ENCODE results near the gene TNFAIP8L1. TPM values are rescaled to one million over a fixed set of nuclear protein-coding genes. Genes with fewer than 3 reads are reported as not detected.
A peak's percentile ranks its signal among the peaks of the same experiment; 100 is the strongest.
"Not testable (repeated sequence)": the region's sequence is repeated elsewhere in the genome, so short reads cannot be mapped to it uniquely, and the experiment has no call there.

The TNFAIP8L1 gene
- total RNA-seq, 2 experiments from 2014 or later, result 18.4 to 18.6 TPM

DNA sequence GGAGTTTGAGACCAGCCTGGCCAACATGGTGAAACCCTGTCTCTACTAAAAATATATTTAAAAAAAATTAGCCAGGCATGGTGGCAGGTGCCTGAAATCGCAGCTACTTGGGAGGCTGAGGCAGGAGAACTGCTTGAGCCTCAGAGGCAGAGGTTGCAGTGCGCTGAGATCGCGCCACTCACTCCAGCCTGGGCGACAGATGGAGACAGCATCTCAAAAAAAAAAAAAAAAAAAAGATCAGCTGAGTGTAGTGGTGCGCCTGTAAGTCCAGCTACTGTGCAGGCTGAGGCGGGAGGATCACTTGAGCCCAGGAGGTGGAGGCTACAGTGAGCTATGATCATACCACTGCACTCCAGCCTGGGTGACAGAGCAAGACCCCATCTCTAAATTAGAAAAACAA, 40.7 kb downstream of the TNFAIP8L1 start:
- H3K9me3 Mint-ChIP-seq, H3K4me3 Mint-ChIP-seq, H3K27ac Mint-ChIP-seq, H3K27me3 Mint-ChIP-seq, H3K4me1 Mint-ChIP-seq, DNase-seq: not testable (repeated sequence)
- ChIA-PET CTCF (interaction anchor here (0.6 to 1.0 kb wide), 3 partner anchors 32 to 354 kb away, joined by 3 to 4 read pairs (median 3); no protein-coding TSS in a partner anchor), POLR2A (interaction anchor here (0.6 to 1.0 kb wide), 2 partner anchors 9 to 10 kb away, joined by 3 to 5 read pairs; no protein-coding TSS in a partner anchor)
- H3K36me3 Mint-ChIP-seq (ENCODE audit: low read depth), result peaks cover 25% of the 10 kb centered on the region

DNA sequence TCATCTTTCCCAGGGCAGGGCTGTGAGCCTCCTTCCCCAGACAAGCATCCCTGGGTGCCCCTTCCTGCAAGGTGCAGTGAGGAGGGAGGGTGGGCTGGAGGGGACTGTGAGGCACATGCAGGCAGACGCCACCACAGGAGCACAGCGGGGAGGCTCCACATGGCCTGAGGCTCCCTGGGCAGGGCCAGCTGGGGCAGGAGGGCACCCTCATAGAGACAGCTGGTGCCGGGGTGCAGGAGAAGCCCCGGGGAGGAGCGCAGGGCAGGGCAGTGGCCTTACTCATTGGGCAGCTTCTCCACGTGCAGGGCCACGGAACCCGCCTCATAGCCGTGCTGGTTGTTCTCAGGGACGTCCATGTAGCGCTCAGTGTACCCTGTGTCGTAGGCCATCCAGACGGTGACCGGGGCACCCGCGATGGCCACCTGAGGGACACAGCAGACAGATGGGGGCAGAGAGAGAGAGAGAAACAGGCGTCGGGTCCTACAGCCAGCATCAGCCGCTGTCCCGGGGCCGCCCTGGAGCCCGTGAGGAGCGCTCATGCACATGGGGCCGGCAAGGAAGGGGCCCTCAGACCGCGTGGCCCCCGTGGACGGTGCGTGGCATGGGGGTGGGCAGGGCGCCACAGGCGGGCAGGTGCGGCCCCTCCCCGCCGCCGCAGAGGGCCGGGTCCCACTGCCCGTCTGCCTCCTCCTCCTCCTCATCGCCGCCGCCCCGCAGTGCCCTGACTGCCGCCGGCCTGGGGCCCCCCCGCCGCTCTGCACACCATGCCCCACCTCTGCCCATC, 43.3 kb downstream of the TNFAIP8L1 start:
- no peak for DNase-seq
- Mint-ChIP-seq H3K4me3 (no peak overlapping the region), H3K36me3 (ENCODE audit: low read depth) (peaks cover 26% of the 10 kb centered on the region), H3K27ac (no peak overlapping the region), H3K9me3 (no peaks in the 10 kb centered on the region), H3K4me1 (no peaks in the 10 kb centered on the region), H3K27me3 (no peaks in the 10 kb centered on the region)
- ChIA-PET CTCF (no interaction called here), POLR2A (no interaction called here)

DNA sequence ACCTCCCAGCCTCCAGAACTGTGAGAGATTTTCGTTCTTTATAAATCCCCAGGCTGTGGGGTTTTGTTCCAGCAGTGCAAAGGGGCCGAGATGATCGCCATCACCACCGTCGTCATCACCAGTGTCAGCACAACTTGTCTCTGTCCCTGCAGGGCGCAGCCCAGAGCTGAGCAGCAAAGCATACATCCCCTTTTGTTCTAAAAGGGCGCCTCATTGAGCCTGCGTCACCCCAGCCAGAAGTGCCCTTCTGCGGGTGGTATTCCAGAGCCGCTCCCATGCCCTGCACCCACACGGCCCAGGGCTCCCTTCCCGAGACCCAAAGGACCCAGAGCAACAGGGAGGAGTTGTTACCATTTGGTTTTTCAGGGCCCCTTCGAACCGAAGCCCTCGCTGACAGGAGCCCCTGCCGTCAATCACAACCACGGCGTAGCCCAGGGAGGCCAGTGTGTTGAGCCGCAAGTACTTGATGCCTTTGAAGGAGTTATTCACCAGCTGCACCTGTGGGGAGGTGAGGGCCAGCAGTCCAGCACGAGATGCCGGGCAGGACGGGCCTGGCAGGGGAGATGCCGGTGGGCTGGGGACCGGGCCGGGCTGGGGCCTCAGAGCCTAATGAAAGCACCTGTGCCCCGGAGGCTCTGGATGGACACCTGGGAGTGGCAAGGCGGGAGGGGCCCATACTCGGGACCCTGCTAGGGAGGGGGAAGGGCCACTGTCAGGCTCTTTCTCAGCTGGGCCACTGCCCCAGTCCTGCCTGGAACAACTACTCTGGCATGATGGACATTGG, 45.2 kb downstream of the TNFAIP8L1 start:
- ChIA-PET CTCF (no interaction called here), POLR2A (no interaction called here)
- no peaks in the 10 kb centered on the region for H3K9me3 Mint-ChIP-seq
- H3K4me3 Mint-ChIP-seq, result no peak overlapping the region
- H3K27me3 Mint-ChIP-seq, result no peaks in the 10 kb centered on the region
- H3K27ac Mint-ChIP-seq, result no peak overlapping the region
- peaks cover 25% of the 10 kb centered on the region for H3K36me3 Mint-ChIP-seq (ENCODE audit: low read depth)
- no peaks in the 10 kb centered on the region for H3K4me1 Mint-ChIP-seq
- DNase-seq, result no peak

DNA sequence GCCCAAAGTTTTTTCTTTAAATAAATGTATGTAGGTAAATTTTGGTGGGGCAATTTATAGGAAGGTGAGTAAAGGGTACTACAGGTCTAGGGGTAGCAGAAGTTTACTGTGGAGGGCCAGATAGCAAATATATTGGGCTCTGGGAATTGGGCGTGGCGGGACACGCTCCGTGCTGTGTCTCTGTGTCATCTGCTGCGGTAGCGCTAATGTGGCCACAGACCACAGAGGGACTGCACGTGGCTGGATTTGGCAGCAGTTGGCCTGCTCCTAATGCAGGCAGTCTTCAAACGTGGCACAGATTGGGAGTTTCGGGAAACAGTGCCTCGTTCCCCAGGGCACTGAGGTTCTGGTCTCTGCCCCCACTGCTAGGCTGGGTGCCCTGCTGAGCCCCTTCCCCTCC, 47.4 kb downstream of the TNFAIP8L1 start:
- no peaks in the 10 kb centered on the region for H3K9me3 Mint-ChIP-seq
- peaks cover 26% of the 10 kb centered on the region for H3K36me3 Mint-ChIP-seq (ENCODE audit: low read depth)
- ChIA-PET CTCF (no interaction called here), POLR2A (no interaction called here)
- no peak for DNase-seq
- no peaks in the 10 kb centered on the region for H3K27me3 Mint-ChIP-seq
- no peak overlapping the region for H3K4me3 Mint-ChIP-seq
- H3K4me1 Mint-ChIP-seq, result no peaks in the 10 kb centered on the region
- H3K27ac Mint-ChIP-seq, result no peak overlapping the region

DNA sequence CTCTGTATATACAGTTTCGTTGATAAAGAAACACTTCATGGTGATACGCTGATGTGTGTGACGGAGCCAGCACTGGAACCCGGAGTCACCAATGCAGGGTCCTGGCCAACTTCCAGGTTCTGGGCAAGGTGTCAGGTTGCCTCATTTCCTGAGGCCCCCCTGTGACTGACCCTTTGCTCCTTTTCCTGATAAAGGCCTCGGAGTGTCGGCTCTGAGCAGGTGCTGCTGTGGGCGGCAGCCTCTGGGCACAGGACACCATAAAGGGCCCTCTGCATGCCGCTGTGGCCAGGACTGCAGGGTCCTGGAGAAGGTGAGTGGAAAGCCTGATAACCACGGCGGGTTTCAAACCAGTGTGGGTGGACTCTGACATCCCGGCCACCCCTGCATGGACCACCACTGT, 48.1 kb downstream of the TNFAIP8L1 start:
- Mint-ChIP-seq H3K27ac (no peak overlapping the region), H3K36me3 (ENCODE audit: low read depth) (peaks cover 30% of the 10 kb centered on the region), H3K27me3 (no peaks in the 10 kb centered on the region), H3K9me3 (no peaks in the 10 kb centered on the region), H3K4me3 (no peak overlapping the region), H3K4me1 (no peaks in the 10 kb centered on the region)
- DNase-seq, result no peak
- CTCF ChIA-PET, result no interaction called here
- POLR2A ChIA-PET, result no interaction called here

DNA sequence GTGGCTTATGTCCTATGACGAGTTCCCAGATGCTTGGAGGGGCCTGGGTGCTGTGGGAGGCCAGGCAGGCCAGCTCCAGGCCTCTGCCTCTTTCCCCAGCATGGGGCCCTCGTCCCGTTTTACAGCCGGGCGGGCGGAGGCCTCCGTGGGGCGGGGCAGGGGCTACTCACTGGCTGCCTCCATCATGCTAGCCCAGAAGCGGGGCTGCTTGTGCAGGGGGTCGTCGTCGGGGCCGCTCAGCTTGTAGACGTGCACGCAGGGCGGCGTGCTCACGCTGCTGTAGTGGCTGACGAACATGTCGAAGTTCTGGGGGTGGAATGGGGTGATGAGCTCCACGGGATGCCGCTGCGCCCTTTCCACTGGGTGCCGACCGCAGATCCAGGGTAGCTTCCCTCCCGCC, 49.3 kb downstream of the TNFAIP8L1 start:
- Mint-ChIP-seq H3K9me3 (no peaks in the 10 kb centered on the region), H3K27ac (no peak overlapping the region), H3K36me3 (ENCODE audit: low read depth) (peaks cover 35% of the 10 kb centered on the region), H3K4me3 (no peak overlapping the region), H3K4me1 (no peaks in the 10 kb centered on the region), H3K27me3 (no peaks in the 10 kb centered on the region)
- DNase-seq, result no peak
- ChIA-PET POLR2A (interaction anchor here (0.7 to 0.8 kb wide), 2 partner anchors 8 to 9 kb away, joined by 3 to 5 read pairs; no protein-coding TSS in a partner anchor), CTCF (interaction anchor here (0.6 kb wide), 1 partner anchor 174 kb away, joined by 3 read pairs; no protein-coding TSS in a partner anchor)

DNA sequence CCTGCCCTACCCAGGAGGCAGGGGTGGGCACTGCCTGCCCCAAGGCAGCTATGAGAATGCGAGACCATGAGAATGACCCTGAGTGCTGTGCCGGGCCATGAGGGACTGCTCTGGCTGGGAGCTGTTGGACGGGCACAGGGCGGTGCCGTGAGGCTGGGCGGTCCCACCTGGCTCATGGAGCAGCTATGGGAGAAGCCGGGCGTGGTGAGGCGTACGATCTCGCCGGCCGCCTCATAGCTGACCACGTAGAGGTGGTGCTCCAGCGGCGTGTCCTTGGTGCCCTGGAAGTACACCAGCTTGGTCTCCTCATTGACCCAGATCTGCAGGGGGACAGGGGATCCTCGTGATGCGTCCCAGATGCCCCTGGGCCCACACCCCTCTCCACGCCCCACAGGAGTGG, 50.1 kb downstream of the TNFAIP8L1 start:
- Mint-ChIP-seq H3K4me3 (no peak overlapping the region), H3K36me3 (ENCODE audit: low read depth) (peaks cover 32% of the 10 kb centered on the region), H3K4me1 (no peaks in the 10 kb centered on the region), H3K27me3 (no peaks in the 10 kb centered on the region), H3K27ac (no peak overlapping the region), H3K9me3 (no peaks in the 10 kb centered on the region)
- ChIA-PET POLR2A (interaction anchor here (0.7 to 0.8 kb wide), 2 partner anchors 8 to 9 kb away, joined by 3 to 5 read pairs; no protein-coding TSS in a partner anchor), CTCF (no interaction called here)
- DNase-seq, result no peak

DNA sequence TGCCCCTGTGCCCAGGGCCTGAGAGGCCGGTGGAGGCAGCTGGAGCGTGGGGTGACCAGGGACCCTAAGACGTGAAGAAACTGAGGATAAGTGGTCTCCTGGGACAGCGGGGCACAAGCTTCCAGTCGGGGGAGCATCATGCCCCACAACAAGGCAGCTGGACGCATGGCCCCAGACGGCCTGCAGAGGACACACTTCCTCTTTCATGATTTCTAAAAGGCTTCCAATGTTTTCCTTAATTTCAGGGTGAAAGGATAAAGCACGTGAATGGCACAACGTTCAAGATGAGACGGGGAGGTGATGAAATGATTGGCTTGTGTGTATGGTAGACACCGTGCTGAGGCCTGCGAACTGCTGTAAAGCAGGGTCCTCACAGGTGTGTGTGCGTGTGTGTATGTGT, 51.0 kb downstream of the TNFAIP8L1 start:
- Mint-ChIP-seq H3K27ac (no peak overlapping the region), H3K36me3 (ENCODE audit: low read depth) (peaks cover 35% of the 10 kb centered on the region), H3K9me3 (no peaks in the 10 kb centered on the region), H3K4me3 (no peak overlapping the region), H3K4me1 (no peaks in the 10 kb centered on the region), H3K27me3 (no peaks in the 10 kb centered on the region)
- no peak for DNase-seq
- POLR2A ChIA-PET, result interaction anchor here (1.0 kb wide), 1 partner anchor 10 kb away, joined by 3 read pairs; no protein-coding TSS in a partner anchor
- CTCF ChIA-PET, result no interaction called here

DNA sequence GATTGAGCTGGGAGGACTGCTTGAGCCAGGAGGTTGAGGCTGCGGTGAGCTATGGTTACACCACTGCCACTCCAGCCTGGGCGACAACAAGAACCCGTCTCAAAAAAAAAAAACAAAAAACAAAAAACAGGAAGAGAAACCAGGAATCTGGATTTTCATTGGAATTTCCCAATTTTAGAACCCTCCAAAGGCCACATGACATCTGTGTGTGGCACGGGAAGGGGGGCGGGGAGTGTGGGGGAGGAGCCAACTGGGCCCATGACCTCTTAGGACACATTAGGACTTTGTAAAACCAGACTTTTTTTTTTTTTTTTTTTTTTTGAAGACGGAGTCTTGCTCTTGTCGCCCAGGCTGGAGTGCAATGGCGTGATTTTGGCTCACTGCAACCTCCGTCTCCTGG, 52.1 kb downstream of the TNFAIP8L1 start:
- no peaks in the 10 kb centered on the region for H3K9me3 Mint-ChIP-seq
- H3K4me3 Mint-ChIP-seq, result no peak overlapping the region
- H3K4me1 Mint-ChIP-seq, result no peaks in the 10 kb centered on the region
- H3K27ac Mint-ChIP-seq, result no peak overlapping the region
- H3K27me3 Mint-ChIP-seq, result no peaks in the 10 kb centered on the region
- H3K36me3 Mint-ChIP-seq (ENCODE audit: low read depth), result peaks cover 38% of the 10 kb centered on the region
- POLR2A ChIA-PET, result interaction anchor here (0.6 kb wide), 1 partner anchor 586 kb away, joined by 3 read pairs; no protein-coding TSS in a partner anchor
- DNase-seq, result no peak
- CTCF ChIA-PET, result no interaction called here

DNA sequence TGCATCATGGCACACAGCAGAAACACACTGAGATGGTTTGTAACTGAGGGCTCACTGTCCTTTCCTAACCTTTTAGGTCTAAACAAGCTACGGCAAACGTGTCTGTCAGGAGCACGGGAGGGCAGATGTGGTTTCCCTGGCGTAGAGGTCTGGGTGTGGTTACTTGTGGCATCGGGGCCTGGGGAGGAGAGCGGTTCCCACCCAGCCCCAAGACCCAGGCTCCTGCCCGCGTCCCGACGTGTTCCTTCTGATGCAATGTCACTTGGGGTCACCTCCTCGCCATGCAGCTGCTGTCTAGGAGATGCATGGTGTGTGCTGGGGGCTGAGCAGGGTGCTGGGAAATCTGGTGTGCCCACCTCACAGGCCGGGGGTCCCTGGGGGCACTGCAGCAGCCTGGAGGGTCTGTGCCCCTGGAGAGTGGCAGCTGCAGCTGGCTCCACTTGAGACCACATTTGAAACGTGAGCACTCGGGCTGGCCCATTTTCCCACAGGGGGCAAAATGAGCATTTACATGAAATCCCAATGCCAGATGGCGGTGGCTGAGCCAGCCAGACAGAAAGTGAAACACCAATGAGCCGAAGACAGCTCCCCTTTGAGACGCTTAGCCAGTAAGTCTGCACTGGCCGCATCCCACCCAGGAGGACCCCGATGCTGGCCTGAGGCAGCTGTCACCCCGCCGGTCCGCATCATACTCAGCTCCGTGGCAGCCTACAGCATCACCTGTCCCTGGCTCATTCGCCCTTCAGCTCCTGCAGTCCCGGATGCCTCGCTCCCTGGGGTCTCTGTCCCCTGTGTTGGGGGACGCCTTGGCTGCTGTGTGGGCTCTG, 53.1 kb downstream of the TNFAIP8L1 start:
- no peak overlapping the region for H3K4me3 Mint-ChIP-seq
- POLR2A ChIA-PET, result no interaction called here
- no peak overlapping the region for H3K27ac Mint-ChIP-seq
- no peak for DNase-seq
- no peaks in the 10 kb centered on the region for H3K4me1 Mint-ChIP-seq
- peaks cover 42% of the 10 kb centered on the region for H3K36me3 Mint-ChIP-seq (ENCODE audit: low read depth)
- H3K27me3 Mint-ChIP-seq, result no peaks in the 10 kb centered on the region
- no peaks in the 10 kb centered on the region for H3K9me3 Mint-ChIP-seq
- CTCF ChIA-PET, result no interaction called here

DNA sequence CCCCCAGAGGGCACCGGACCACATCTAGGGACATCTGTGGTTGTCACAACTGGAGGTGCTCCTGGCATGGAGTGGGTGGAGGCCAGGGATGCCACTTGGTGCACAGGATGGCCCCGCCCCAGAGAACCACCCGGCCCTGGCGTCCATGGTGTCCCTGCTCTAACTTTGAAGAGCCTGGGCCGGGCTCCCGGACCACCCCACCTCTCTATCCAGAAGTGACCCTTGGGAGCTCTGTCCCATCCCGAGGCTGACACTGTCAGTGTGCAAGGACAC, 53.7 kb downstream of the TNFAIP8L1 start:
- Mint-ChIP-seq H3K27me3 (no peaks in the 10 kb centered on the region), H3K4me1 (no peaks in the 10 kb centered on the region), H3K9me3 (no peaks in the 10 kb centered on the region), H3K36me3 (ENCODE audit: low read depth) (peaks cover 43% of the 10 kb centered on the region), H3K4me3 (no peak overlapping the region), H3K27ac (no peak overlapping the region)
- ChIA-PET POLR2A (no interaction called here), CTCF (no interaction called here)
- DNase-seq, result no peak

DNA sequence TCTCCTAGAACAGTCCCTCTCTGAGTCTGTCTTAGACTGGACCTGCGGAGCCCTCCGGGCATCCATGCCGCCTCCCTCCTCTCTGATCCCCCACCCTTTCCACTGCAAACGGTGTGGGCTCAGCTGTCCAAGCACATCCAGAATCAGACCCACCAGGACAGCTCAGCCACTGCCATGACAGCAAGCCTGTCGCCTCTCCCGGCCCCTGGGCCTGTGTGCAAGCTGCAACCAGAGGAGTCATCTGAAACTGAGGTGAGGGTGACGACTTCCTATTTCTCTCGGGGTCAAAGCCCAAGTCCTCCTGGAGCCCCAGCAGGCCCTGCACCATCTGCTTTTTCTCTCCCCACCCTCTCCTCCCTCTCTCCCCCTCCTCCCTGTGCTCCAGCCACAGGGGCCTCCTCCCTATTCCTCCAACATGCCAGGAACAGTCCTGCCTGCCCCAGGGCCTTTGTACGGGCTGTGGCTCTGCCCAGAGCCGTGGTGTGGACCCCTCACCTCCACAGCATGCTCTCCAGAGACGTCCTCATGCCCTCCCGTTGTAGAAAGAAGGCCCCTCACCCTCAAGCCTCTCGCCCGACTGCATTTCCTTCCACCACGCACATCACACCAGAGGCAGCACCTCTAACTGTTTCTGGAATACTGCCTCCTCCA, 54.3 kb downstream of the TNFAIP8L1 start:
- Mint-ChIP-seq H3K4me1 (no peaks in the 10 kb centered on the region), H3K27me3 (no peaks in the 10 kb centered on the region), H3K4me3 (no peak overlapping the region), H3K9me3 (no peaks in the 10 kb centered on the region), H3K36me3 (ENCODE audit: low read depth) (peaks cover 47% of the 10 kb centered on the region), H3K27ac (peak overlapping the region; percentile 2)
- ChIA-PET POLR2A (no interaction called here), CTCF (no interaction called here)
- no peak for DNase-seq

All from activated CD4-positive, alpha-beta memory T cell treated with anti-CD3 and anti-CD28 coated beads, Interleukin-2, amount 10 ng/mL, durations not matched to agents 7 days and 5 days (primary cell).